ENCODE results near the gene VPREB3.

- no peak for TF ChIP-seq CTCF (optimal IDR thresholded peaks at IDR 0.05 in 1 of 3, IDR thresholded peaks at IDR 0.05 in 1 of 3, conservative IDR thresholded peaks at IDR 0.05 in 1 of 3; ENCODE audit: extremely low read depth in 1 of 3, insufficient read depth in 2 of 3, low read length in 3 of 3)
- TF ChIP-seq EZH2 (IDR thresholded peaks at IDR 0.05; ENCODE audit: low read length): no peak
Observed at GRCh38 chr22:23764899-23765881, 11.0 kb upstream of the VPREB3 start.
